NT2/D1 (cell line): ENCODE results near the gene UBE2L5.
"Not testable (repeated sequence)": the region's sequence is repeated elsewhere in the genome, so short reads cannot be mapped to it uniquely, and the experiment has no call there.

ENCODE experiments used
- DNase-seq: peaks from one replicate; pipeline ENCODE4 v3.0.0-alpha.2; 2011; ENCODE audit warnings: low read depth, low spot score
- H3K27me3 ChIP-seq: 2 replicates; pipeline ENCODE4 v1.6.0; 2011; ENCODE audit warnings: mild to moderate bottlenecking; ENCODE audit not compliant: insufficient read length, insufficient read depth
- H3K36me3 ChIP-seq: 2 replicates; pipeline ENCODE4 v1.6.1; 2011; ENCODE audit warnings: mild to moderate bottlenecking, low read length, mixed read lengths; ENCODE audit not compliant: insufficient read depth, insufficient read length
- H3K4me1 ChIP-seq: 2 replicates; pipeline ENCODE4 v1.5.1; 2011; ENCODE audit not compliant: insufficient read depth, insufficient read length
- H3K4me3 ChIP-seq: 2 replicates; pipeline ENCODE4 v1.5.1; 2011; ENCODE audit warnings: low read depth; ENCODE audit not compliant: insufficient read length
- H3K9ac ChIP-seq: 2 replicates; pipeline ENCODE4 v1.6.0; 2011; ENCODE audit warnings: low read depth; ENCODE audit not compliant: insufficient read length
- H3K9me3 ChIP-seq: 2 replicates; pipeline ENCODE4 v1.5.1; 2011; ENCODE audit warnings: mild to moderate bottlenecking, low read length; ENCODE audit not compliant: insufficient read depth
- SUZ12 ChIP-seq: IDR thresholded peaks from 2 replicates; pipeline ENCODE4 v1.6.1; 2011; ENCODE audit not compliant: insufficient read length, insufficient read depth; ENCODE audit errors: extremely low read depth
- YY1 ChIP-seq: IDR thresholded peaks from 2 replicates; pipeline ENCODE4 v1.6.1; 2011; ENCODE audit not compliant: insufficient read length, insufficient read depth
- ZNF274 ChIP-seq: IDR thresholded peaks from 2 replicates; pipeline ENCODE4 v1.6.1; 2011; ENCODE audit warnings: mild to moderate bottlenecking, low read depth, low read length

The UBE2L5 gene

GRCh38 chr13:30457306-30457891 lies 35.1 kb downstream of the UBE2L5 start:
- TF ChIP-seq SUZ12 (no peak), YY1 (no peak), ZNF274 (no peak)
- Histone ChIP-seq H3K9me3 (no peaks in the 10 kb centered on the region), H3K36me3 (peaks cover 19% of the 10 kb centered on the region), H3K4me1 (no peaks in the 10 kb centered on the region), H3K4me3 (no peak overlapping the region), H3K9ac (no peak overlapping the region), H3K27me3 (no peaks in the 10 kb centered on the region)
- DNase-seq = no peak

- H3K4me1 ChIP-seq, DNase-seq, H3K9ac ChIP-seq, H3K4me3 ChIP-seq, H3K27me3 ChIP-seq, H3K9me3 ChIP-seq: not testable (repeated sequence)
- peaks cover 37% of the 10 kb centered on the region for H3K36me3 ChIP-seq
Observed at GRCh38 chr13:30461279-30462066, 39.2 kb downstream of the UBE2L5 start.

GRCh38 chr13:30463787-30464495 lies 41.6 kb downstream of the UBE2L5 start:
- Histone ChIP-seq H3K36me3 (peaks cover 35% of the 10 kb centered on the region), H3K4me1 (no peaks in the 10 kb centered on the region), H3K4me3 (peak overlapping the region; percentile 70), H3K9ac (peak overlapping the region; percentile 86), H3K27me3 (no peaks in the 10 kb centered on the region), H3K9me3 (no peaks in the 10 kb centered on the region)
- no peak for DNase-seq
- TF ChIP-seq YY1 = no peak
- no peak for TF ChIP-seq ZNF274
- TF ChIP-seq SUZ12 = no peak

GRCh38 chr13:30464496-30465342 lies 42.4 kb downstream of the UBE2L5 start:
- Histone ChIP-seq H3K27me3 (no peaks in the 10 kb centered on the region), H3K9me3 (no peaks in the 10 kb centered on the region), H3K36me3 (peaks cover 31% of the 10 kb centered on the region), H3K9ac (peak overlapping the region; percentile 86), H3K4me3 (peak overlapping the region; percentile 70), H3K4me1 (no peaks in the 10 kb centered on the region)
- DNase-seq = no peak
- TF ChIP-seq YY1 (peak; percentile 27), SUZ12 (no peak)

- H3K9me3 ChIP-seq = no peaks in the 10 kb centered on the region
- TF ChIP-seq YY1 = no peak
- TF ChIP-seq SUZ12 = no peak
- TF ChIP-seq ZNF274 = no peak
- no peaks in the 10 kb centered on the region for H3K27me3 ChIP-seq
- H3K36me3 ChIP-seq = peaks cover 31% of the 10 kb centered on the region
- H3K9ac ChIP-seq = peak overlapping the region; percentile 90
- DNase-seq = no peak
- peak overlapping the region; percentile 69 for H3K4me3 ChIP-seq
- no peaks in the 10 kb centered on the region for H3K4me1 ChIP-seq
Observed at GRCh38 chr13:30465343-30465592, 43.0 kb downstream of the UBE2L5 start.

- Histone ChIP-seq H3K4me3 (peak within 1 kb of the TSS; percentile 69), H3K27me3 (no peaks in the 10 kb centered on the region), H3K36me3 (peaks cover 31% of the 10 kb centered on the region), H3K4me1 (no peaks in the 10 kb centered on the region), H3K9ac (peak within 1 kb of the TSS; percentile 90), H3K9me3 (no peaks in the 10 kb centered on the region)
- DNase-seq = peak; percentile 95
- no peak for TF ChIP-seq SUZ12
- no peak for TF ChIP-seq ZNF274
Observed at GRCh38 chr13:30465593-30466357, 43.5 kb downstream of the UBE2L5 start, which contains the start of gene HMGB1. HMGB1 (minus strand) TSS chr13:30465936; CDS start chr13:30463680, 2,256 bp downstream.

GRCh38 chr13:30466358-30466714 lies 44.0 kb downstream of the UBE2L5 start:
- Histone ChIP-seq H3K9me3 (no peaks in the 10 kb centered on the region), H3K9ac (peak overlapping the region; percentile 76), H3K27me3 (no peaks in the 10 kb centered on the region), H3K4me3 (peak overlapping the region; percentile 69), H3K4me1 (no peaks in the 10 kb centered on the region), H3K36me3 (peaks cover 30% of the 10 kb centered on the region)
- DNase-seq = no peak
- TF ChIP-seq SUZ12 (no peak), YY1 (no peak), ZNF274 (no peak)
